RWPE1 (cell line): ENCODE data around the gene HSPA14.

ENCODE experiments used
- CTCF ChIA-PET: fragments of 350-600 bp; sonication (Branson Sonifier 250); formaldehyde crosslinking; extraction: SDS; loops from one replicate; lab custom pipeline; 2021; lab: Yijun Ruan, JAX
- POLR2A ChIA-PET: fragments of 400-600 bp; formaldehyde crosslinking; extraction: SDS; loops from one replicate; lab custom pipeline; 2020; ENCODE audit warnings: antibody characterized with exemption; ENCODE audit not compliant: low non-redundant PET; lab: Yijun Ruan, JAX
- DNase-seq: peaks from one replicate; pipeline ENCODE4 v3.0.0; 2012; ENCODE audit warnings: low spot score
- H3K27ac ChIP-seq: fragments of 450-650 bp; 2 replicates; pipeline ENCODE4 v1.5.1; 2017
- TF ChIP-seq, protein P1 (sequence below): fragments of 450-650 bp; conservative IDR thresholded peaks from 2 replicates; pipeline ENCODE4 v1.5.1; 2017; ENCODE audit warnings: low read depth, mild to moderate bottlenecking

Gene HSPA14

DNA sequence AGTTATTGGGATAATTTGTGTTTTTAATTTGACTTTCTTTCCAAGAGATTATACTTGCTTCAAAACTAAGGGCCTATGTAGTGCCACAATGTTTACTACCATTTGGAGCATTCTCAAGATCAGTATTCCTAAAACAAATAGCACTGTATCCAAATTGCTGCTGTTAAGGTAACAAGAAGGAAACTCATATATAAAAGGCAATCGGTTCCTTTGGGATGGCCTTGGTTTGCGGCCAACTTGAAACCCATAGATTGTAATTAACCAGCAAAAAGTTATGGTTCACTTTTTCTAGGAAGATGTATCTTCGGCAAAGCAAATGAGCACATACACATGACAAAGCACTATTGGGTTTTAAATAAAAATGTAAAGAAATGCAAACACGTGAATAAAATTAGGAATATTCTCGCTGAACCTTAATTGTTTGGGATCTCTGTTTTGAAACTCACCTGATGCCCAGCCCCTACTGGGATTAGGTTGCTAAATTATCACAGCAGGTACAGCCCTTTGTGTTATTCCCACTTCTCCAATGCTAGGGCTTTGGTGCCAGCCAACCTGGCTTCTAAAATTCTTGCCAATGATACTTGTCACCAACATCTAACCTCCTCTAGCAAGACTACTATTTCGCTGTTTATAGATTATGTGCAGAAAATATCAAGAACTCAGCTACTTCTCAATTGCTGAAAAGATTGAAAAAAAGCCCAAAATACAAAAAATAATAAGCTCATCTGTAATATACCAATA lies 16.3 kb upstream of the HSPA14 start:
- POLR2A ChIA-PET, result no interaction called here
- no peak overlapping the region for H3K27ac ChIP-seq
- no peak for DNase-seq
- CTCF ChIA-PET, result interaction anchor here (0.6 to 1.1 kb wide), 2 partner anchors 8 to 270 kb away, joined by 3 read pairs; no protein-coding TSS in a partner anchor
- TF ChIP-seq, protein P1, sequence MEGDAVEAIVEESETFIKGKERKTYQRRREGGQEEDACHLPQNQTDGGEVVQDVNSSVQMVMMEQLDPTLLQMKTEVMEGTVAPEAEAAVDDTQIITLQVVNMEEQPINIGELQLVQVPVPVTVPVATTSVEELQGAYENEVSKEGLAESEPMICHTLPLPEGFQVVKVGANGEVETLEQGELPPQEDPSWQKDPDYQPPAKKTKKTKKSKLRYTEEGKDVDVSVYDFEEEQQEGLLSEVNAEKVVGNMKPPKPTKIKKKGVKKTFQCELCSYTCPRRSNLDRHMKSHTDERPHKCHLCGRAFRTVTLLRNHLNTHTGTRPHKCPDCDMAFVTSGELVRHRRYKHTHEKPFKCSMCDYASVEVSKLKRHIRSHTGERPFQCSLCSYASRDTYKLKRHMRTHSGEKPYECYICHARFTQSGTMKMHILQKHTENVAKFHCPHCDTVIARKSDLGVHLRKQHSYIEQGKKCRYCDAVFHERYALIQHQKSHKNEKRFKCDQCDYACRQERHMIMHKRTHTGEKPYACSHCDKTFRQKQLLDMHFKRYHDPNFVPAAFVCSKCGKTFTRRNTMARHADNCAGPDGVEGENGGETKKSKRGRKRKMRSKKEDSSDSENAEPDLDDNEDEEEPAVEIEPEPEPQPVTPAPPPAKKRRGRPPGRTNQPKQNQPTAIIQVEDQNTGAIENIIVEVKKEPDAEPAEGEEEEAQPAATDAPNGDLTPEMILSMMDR, result no peak

DNA sequence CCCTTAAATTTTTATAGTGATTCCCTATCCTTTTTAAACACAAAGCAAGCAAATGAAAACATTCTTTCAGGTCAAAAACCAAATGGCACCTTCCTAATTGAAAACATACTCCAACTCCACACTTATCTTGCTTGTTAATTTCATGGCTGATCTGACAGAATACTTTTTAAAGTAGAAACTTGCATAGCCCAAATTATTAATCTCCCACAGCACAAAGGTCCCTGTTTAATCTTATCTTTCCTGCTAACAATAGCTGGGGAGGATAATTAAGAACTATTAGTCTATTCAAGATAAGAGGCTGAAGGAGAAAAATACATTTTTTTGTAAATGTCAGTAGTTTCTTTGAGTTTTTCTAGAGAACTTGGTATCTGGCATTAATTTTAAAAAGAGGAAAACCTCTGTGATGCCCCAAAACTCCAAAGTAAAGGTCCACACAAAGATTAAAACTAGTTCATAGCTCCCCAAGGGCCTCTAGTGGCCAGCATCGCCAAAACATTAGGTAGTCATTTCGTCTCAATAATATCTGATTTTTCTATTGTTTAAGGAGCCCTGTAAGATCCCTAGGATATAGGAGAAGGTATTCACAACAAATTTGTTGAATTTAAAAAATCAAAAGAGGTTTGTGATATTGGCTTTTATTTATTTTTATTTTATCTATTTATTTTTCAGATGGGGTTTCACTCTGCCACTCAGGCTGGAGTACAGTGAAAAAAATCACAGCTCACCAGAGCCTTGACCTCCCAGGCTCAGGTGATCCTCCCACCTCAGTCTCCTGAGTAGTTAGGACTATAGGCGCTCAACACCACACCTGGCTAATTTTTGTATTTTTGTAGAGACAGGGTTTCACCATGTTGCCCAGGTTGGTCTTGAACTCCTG lies 15.0 kb upstream of the HSPA14 start:
- ChIA-PET POLR2A (no interaction called here), CTCF (interaction anchor here (0.6 to 1.9 kb wide), 13 partner anchors 9 to 980 kb away, joined by 3 to 18 read pairs (median 3); partner anchors contain the start of genes CDNF, HSPA14 and MSANTD7)
- no peak overlapping the region for H3K27ac ChIP-seq
- TF ChIP-seq, protein P1, result peak; percentile 61
- peak; percentile 50 for DNase-seq

GRCh38 chr10:14823966-14824365 lies 14.1 kb upstream of the HSPA14 start:
- DNase-seq, result no peak
- CTCF ChIA-PET, result interaction anchor here (0.7 to 1.9 kb wide), 5 partner anchors 9 to 981 kb away, joined by 3 to 18 read pairs (median 5); partner anchors contain the start of genes CDNF, HSPA14 and MSANTD7
- TF ChIP-seq, protein P1, result no peak
- no peak overlapping the region for H3K27ac ChIP-seq
- POLR2A ChIA-PET, result no interaction called here

DNA sequence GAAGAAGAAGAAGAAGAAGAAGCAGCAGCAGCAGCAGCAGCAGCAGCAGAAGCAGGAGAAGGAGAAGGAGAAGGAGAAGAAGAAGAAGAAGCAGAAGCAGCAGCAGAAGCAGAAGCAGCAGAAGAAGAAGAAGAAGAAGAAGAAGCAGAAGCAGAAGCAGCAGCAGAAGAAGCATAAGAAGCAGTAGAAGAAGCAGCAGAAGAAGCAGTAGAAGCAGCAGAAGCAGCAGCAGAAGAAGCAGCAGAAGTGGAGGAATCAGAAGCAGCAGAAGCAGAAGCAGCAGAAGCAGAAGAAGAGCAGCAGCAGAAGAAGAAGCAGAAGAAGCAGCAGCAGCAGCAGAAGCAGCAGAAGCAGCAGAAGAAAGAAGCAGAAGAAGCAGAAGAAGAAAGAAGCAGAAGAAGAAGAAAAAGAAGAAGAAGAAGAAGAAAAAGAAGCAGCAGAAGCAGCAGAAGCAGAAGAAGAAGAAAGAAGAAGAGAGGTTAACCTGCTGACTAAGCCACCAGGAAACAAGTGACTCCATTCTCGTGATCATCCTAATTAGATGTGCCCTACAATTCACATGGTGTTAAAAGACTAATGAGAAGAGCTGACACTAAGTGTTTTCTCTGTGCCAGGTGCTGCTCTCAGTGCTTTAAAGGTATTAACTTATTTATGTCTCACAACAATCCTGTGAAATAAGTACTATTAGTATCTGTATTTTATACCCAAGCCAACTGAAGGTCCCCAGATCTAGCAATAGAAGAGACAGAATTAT lies 11.9 kb upstream of the HSPA14 start:
- CTCF ChIA-PET, result no interaction called here
- no peak for DNase-seq
- TF ChIP-seq, protein P1, result no peak
- H3K27ac ChIP-seq, result no peak overlapping the region
- POLR2A ChIA-PET, result no interaction called here

DNA sequence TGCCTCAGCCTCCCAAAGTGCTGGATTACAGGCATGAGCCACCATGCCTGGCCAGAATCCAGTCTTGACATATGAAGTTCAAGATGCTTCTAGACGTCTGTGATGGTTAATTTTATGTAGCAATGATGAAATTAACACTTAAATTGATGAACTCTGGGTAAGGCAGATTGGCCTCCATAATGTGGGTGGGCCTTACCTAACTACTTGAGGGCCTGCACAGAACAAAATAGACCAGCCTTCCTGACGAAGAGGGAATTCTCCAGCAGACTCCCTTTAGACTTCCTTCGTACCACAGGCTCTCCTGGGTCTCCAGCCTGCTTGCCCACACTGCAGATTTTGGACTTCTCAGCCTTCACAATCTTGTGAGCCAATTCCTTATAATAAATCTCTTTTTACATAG lies 5.0 kb upstream of the HSPA14 start:
- H3K27ac ChIP-seq, result no peak overlapping the region
- POLR2A ChIA-PET, result no interaction called here
- no peak for DNase-seq
- TF ChIP-seq, protein P1, result no peak
- CTCF ChIA-PET, result interaction anchor here (1.0 kb wide), 1 partner anchor 9 kb away, joined by 4 read pairs; no protein-coding TSS in a partner anchor
